ENCODE measurements around the gene PTPRA.

DNA sequence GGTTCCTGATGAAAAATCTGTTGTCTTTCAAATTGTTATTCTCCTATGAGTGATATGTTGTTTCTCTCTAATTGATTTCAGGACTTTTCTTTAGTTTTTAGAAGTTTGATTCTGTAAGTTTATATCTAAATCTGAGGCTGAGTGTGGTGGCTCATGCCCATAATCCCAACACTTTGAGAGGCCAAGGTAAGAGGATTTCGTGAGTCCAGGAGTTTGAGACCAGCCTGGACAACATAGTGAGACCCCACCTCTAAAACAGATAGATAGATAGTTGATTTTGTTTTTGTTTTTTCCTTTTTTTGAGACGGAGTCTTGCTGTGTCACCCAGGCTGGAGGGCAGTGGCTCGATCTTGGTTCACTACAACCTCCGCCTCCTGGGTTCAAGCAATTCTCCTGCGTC lies 64.6 kb downstream of the PTPRA start:
- no peak for TF ChIP-seq TOPORS (CRISPR knock-in tag; IDR thresholded peaks at IDR 0.05)
- TF ChIP-seq ZNF614 (CRISPR knock-in tag; IDR thresholded peaks at IDR 0.05; ENCODE audit: borderline replicate concordance): no peak
- no peak for TF ChIP-seq ZSCAN29 (CRISPR knock-in tag; conservative IDR thresholded peaks at IDR 0.05)
- TF ChIP-seq, protein P1, sequence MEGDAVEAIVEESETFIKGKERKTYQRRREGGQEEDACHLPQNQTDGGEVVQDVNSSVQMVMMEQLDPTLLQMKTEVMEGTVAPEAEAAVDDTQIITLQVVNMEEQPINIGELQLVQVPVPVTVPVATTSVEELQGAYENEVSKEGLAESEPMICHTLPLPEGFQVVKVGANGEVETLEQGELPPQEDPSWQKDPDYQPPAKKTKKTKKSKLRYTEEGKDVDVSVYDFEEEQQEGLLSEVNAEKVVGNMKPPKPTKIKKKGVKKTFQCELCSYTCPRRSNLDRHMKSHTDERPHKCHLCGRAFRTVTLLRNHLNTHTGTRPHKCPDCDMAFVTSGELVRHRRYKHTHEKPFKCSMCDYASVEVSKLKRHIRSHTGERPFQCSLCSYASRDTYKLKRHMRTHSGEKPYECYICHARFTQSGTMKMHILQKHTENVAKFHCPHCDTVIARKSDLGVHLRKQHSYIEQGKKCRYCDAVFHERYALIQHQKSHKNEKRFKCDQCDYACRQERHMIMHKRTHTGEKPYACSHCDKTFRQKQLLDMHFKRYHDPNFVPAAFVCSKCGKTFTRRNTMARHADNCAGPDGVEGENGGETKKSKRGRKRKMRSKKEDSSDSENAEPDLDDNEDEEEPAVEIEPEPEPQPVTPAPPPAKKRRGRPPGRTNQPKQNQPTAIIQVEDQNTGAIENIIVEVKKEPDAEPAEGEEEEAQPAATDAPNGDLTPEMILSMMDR (CRISPR knock-in tag; IDR thresholded peaks at IDR 0.05): no peak
- TF ChIP-seq KDM1A (CRISPR knock-in tag; IDR thresholded peaks at IDR 0.05): no peak
- TF ChIP-seq ZNF24 (IDR thresholded peaks at IDR 0.05): no peak
- TF ChIP-seq XRCC5 (optimal IDR thresholded peaks at IDR 0.05; ENCODE audit: low read length): no peak
- TF ChIP-seq SIN3A (IDR thresholded peaks at IDR 0.05; ENCODE audit: borderline replicate concordance, low read depth, low read length): no peak
- no peak for TF ChIP-seq HDAC2 (CRISPR knock-in tag; IDR thresholded peaks at IDR 0.05)
